Keratinocyte (primary cell): Measurements from ENCODE around the gene VPS37C.

ENCODE experiments used
- CTCF ChIP-seq, 3 experiments: IDR thresholded peaks in 1 of 3; conservative IDR thresholded peaks in 1 of 3; optimal IDR thresholded peaks in 1 of 3; 2 replicates in 2 of 3; 3 replicates in 1 of 3; pipeline versions ENCODE3 to v1.5.1; 2011; ENCODE audit warnings: low read length in 3 of 3, mild to moderate bottlenecking in 3 of 3, moderate library complexity in 2 of 3, control low read depth in 1 of 3, inconsistent platforms in 1 of 3; ENCODE audit not compliant: insufficient read depth in 2 of 3; ENCODE audit errors: extremely low read depth in 1 of 3
- EZH2 ChIP-seq: IDR thresholded peaks from one replicate; pipeline ENCODE4 v1.6.1; 2012; ENCODE audit warnings: inconsistent platforms, mild to moderate bottlenecking, low read length, moderate library complexity

GRCh38 chr11:61170566-61170965 is 9.3 kb upstream of the VPS37C start:
- TF ChIP-seq CTCF (optimal IDR thresholded peaks at IDR 0.05 in 1 of 3, IDR thresholded peaks at IDR 0.05 in 1 of 3, conservative IDR thresholded peaks at IDR 0.05 in 1 of 3; ENCODE audit: extremely low read depth in 1 of 3, insufficient read depth in 2 of 3, low read length in 3 of 3) (no peak), EZH2 (no peak)
